ENCODE results near the gene GRIK2.

- TF ChIP-seq EP300 (IDR thresholded peaks at IDR 0.05) = no peak
- TF ChIP-seq POLR2A (IDR thresholded peaks at IDR 0.05; ENCODE audit: low read depth) = no peak
- TF ChIP-seq CTCF (IDR thresholded peaks at IDR 0.05) = no peak
Measured at GRCh38 chr6:101398716-101399615, 5.5 kb downstream of the GRIK2 start.

Measured in esophagus muscularis mucosa (tissue), 4 donors.